ENCODE measurements around the gene CPLX1. TPM values are rescaled to one million over a fixed set of nuclear protein-coding genes. Genes with fewer than 3 reads are reported as not detected.

The CPLX1 gene
- total and polyA plus RNA-seq, 3 donors from 2014 or later: 4.4 to 8.2 (median 5.5) TPM

- TF ChIP-seq POLR2A (IDR thresholded peaks at IDR 0.05) (no peak), CTCF (IDR thresholded peaks at IDR 0.05) (no peak)
- Histone ChIP-seq H3K27ac (no peak overlapping the region), H3K27me3 (no peaks in the 10 kb centered on the region), H3K36me3 (ENCODE audit: low read depth, missing control alignments) (no peaks in the 10 kb centered on the region), H3K9me3 (no peaks in the 10 kb centered on the region), H3K4me1 (no peaks in the 10 kb centered on the region), H3K4me3 (no peak overlapping the region)
- intact Hi-C loops (cut with DNase I; ENCODE audit: low total_unique reads): no loop called here
- DNase-seq: no peak
- 94 to 95% methylated on average over 27 to 42 of the region's 42 CpGs for WGBS, 2 donors
Measured at GRCh38 chr4:864456-865120, 38.7 kb upstream of the CPLX1 start.

GRCh38 chr4:860561-860960 is 34.6 kb upstream of the CPLX1 start:
- Histone ChIP-seq H3K27ac (no peak overlapping the region), H3K4me1 (no peaks in the 10 kb centered on the region), H3K9me3 (no peaks in the 10 kb centered on the region), H3K36me3 (ENCODE audit: low read depth, missing control alignments) (no peaks in the 10 kb centered on the region), H3K27me3 (no peaks in the 10 kb centered on the region), H3K4me3 (no peak overlapping the region)
- 96 to 97% methylated on average over 19 to 21 of the region's 21 CpGs for WGBS, 2 donors
- DNase-seq: no peak
- TF ChIP-seq CTCF (IDR thresholded peaks at IDR 0.05) (no peak), POLR2A (IDR thresholded peaks at IDR 0.05) (no peak)
- intact Hi-C loops (cut with DNase I; ENCODE audit: low total_unique reads): no loop called here

GRCh38 chr4:859496-859895 is 33.6 kb upstream of the CPLX1 start:
- TF ChIP-seq CTCF (IDR thresholded peaks at IDR 0.05) (no peak), POLR2A (IDR thresholded peaks at IDR 0.05) (no peak)
- no peak overlapping the region for H3K4me3 ChIP-seq
- intact Hi-C loops (cut with DNase I; ENCODE audit: low total_unique reads): no loop called here
- WGBS, 2 donors: 92 to 94% methylated on average over 5 to 13 of the region's 13 CpGs
- no peaks in the 10 kb centered on the region for H3K27me3 ChIP-seq
- H3K27ac ChIP-seq: no peak overlapping the region
- H3K36me3 ChIP-seq (ENCODE audit: low read depth, missing control alignments): no peaks in the 10 kb centered on the region
- no peak for DNase-seq
- no peaks in the 10 kb centered on the region for H3K9me3 ChIP-seq
- H3K4me1 ChIP-seq: no peaks in the 10 kb centered on the region

- no peaks in the 10 kb centered on the region for H3K4me1 ChIP-seq
- no peak for TF ChIP-seq POLR2A (IDR thresholded peaks at IDR 0.05)
- TF ChIP-seq CTCF (IDR thresholded peaks at IDR 0.05): no peak
- no peak overlapping the region for H3K27ac ChIP-seq
- intact Hi-C loops (cut with DNase I; ENCODE audit: low total_unique reads): no loop called here
- DNase-seq: no peak
- no peaks in the 10 kb centered on the region for H3K9me3 ChIP-seq
- H3K27me3 ChIP-seq: no peaks in the 10 kb centered on the region
- no peak overlapping the region for H3K4me3 ChIP-seq
- no peaks in the 10 kb centered on the region for H3K36me3 ChIP-seq (ENCODE audit: low read depth, missing control alignments)
- 94 to 100% methylated on average over 2 to 31 of the region's 31 CpGs for WGBS, 2 donors
Measured at GRCh38 chr4:858831-859451, 33.0 kb upstream of the CPLX1 start.

GRCh38 chr4:858041-858481 is 32.1 kb upstream of the CPLX1 start:
- no peaks in the 10 kb centered on the region for H3K27me3 ChIP-seq
- intact Hi-C loops (cut with DNase I; ENCODE audit: low total_unique reads): no loop called here
- H3K27ac ChIP-seq: no peak overlapping the region
- no peaks in the 10 kb centered on the region for H3K4me1 ChIP-seq
- H3K36me3 ChIP-seq (ENCODE audit: low read depth, missing control alignments): no peaks in the 10 kb centered on the region
- no peak overlapping the region for H3K4me3 ChIP-seq
- WGBS, 2 donors: 88 to 94% methylated on average over 17 of the region's 17 CpGs
- H3K9me3 ChIP-seq: no peaks in the 10 kb centered on the region
- DNase-seq: no peak
- TF ChIP-seq POLR2A (IDR thresholded peaks at IDR 0.05): no peak

All from testis (tissue), 3 donors.